SK-N-SH (cell line): ENCODE data around the gene PTPN2.

ENCODE experiments used
- FOXM1 ChIP-seq: IDR thresholded peaks from 2 replicates; pipeline ENCODE4 v1.4.0; 2012; ENCODE audit warnings: low read depth, mild to moderate bottlenecking
- SIN3A ChIP-seq: IDR thresholded peaks from 2 replicates; pipeline ENCODE4 v1.6.1; 2012; ENCODE audit warnings: low read depth, mild to moderate bottlenecking, low read length, moderate library complexity, borderline replicate concordance
- YY1 ChIP-seq: IDR thresholded peaks from 2 replicates; pipeline ENCODE4 v1.4.0; 2012; ENCODE audit warnings: low read depth, mild to moderate bottlenecking
- TF ChIP-seq, protein P1 (sequence below): fragments of 150-350 bp; IDR thresholded peaks from 2 replicates; pipeline ENCODE4 v1.6.1; 2016; ENCODE audit warnings: mild to moderate bottlenecking, low read depth, low read length

DNA sequence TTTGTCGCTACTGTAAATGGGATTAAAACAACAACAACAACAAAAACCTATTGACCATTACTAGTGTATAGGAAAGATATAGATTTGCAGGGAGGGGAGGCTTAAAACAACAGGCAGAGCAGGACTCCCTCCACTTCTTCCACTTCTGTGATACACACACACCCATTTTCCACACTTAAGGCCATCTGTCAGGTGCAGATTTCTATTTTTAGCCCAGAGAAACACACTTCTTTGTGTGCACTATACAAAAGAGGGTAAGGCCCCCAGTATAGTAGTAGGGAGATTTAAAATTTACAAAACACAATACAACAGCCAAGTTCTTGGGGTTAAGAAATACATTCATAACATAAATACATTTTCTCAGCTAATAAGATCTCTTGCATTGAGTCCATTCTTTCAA lies 22.4 kb downstream of the PTPN2 start:
- TF ChIP-seq YY1, result no peak
- TF ChIP-seq, protein P1, sequence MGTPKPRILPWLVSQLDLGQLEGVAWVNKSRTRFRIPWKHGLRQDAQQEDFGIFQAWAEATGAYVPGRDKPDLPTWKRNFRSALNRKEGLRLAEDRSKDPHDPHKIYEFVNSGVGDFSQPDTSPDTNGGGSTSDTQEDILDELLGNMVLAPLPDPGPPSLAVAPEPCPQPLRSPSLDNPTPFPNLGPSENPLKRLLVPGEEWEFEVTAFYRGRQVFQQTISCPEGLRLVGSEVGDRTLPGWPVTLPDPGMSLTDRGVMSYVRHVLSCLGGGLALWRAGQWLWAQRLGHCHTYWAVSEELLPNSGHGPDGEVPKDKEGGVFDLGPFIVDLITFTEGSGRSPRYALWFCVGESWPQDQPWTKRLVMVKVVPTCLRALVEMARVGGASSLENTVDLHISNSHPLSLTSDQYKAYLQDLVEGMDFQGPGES, result no peak
- no peak for TF ChIP-seq SIN3A
- no peak for TF ChIP-seq FOXM1
